ENCODE results near the gene KRTAP10-3. TPM values are rescaled to one million over a fixed set of nuclear protein-coding genes. Genes with fewer than 3 reads are reported as not detected.
A peak's percentile ranks its signal among the peaks of the same experiment; 100 is the strongest.

KRTAP10-3 gene
- total RNA-seq, 1 experiment from 2014 or later = not detected

- ATAC-seq (no peak), DNase-seq (ENCODE audit: low read depth, low spot score) (no peak)
- no peak overlapping the region for H3K27ac ChIP-seq (ENCODE audit: low read depth, low read length)
- peak overlapping the region; percentile 65 to 66; a peak in 3 of 4 replicates for H3K4me3 ChIP-seq (replicated peaks in 1 of 2; ENCODE audit: low read depth in 1 of 2, low read length in 2 of 2)
- H3K36me3 ChIP-seq (ENCODE audit: control insufficient read depth in 1 of 2, insufficient read depth in 2 of 2, low read length in 2 of 2) = no peaks in the 10 kb centered on the region
- intact Hi-C loops (cut with micrococcal nuclease) = loop anchor here (10.0 kb wide), 1 partner anchor 616 kb away; no protein-coding TSS in a partner anchor
- ChIA-PET POLR2A (no interaction called here), CTCF (interaction anchor here (2.9 kb wide), 1 partner anchor 275 kb away, joined by 11 read pairs; no protein-coding TSS in a partner anchor), RAD21 (ENCODE audit: low non-redundant PET in 1 of 2, low total read pairs in 2 of 2, uncharacterized antibody in 2 of 2, unreplicated experiment in 2 of 2) (no interaction called here)
- peaks cover 3 to 13% of the 10 kb centered on the region in 2 experiments; a peak in 2 of 4 replicates for H3K4me1 ChIP-seq (ENCODE audit: control insufficient read depth in 1 of 2, insufficient read depth in 2 of 2, low read length in 2 of 2)
- H3K79me2 ChIP-seq (ENCODE audit: insufficient read depth, low read length) = peaks cover 12% of the 10 kb centered on the region; the same call in 1 of the 2 replicates
- H2AFZ ChIP-seq (ENCODE audit: low read depth, low read length, poor library complexity, severe bottlenecking) = no peak overlapping the region
- H3K9me2 ChIP-seq (ENCODE audit: insufficient read depth) = no peaks in the 10 kb centered on the region
- H4K20me1 ChIP-seq (ENCODE audit: insufficient read depth) = no peaks in the 10 kb centered on the region
- H3K9ac ChIP-seq (ENCODE audit: low read length) = no peak overlapping the region
- TF ChIP-seq EZH2phosphoT487 (IDR thresholded peaks at IDR 0.05; ENCODE audit: borderline replicate concordance) (no peak), ZFX (IDR thresholded peaks at IDR 0.05) (no peak)
- H3K4me2 ChIP-seq (ENCODE audit: low read length) = peak overlapping the region; percentile 78
- no TSS peak for BruUV-seq (replicated peaks)
- H3K9me3 ChIP-seq (ENCODE audit: control insufficient read depth in 1 of 2, insufficient read depth in 1 of 2, low read depth in 1 of 2, low read length in 2 of 2) = peaks cover 0 to 7% of the 10 kb centered on the region in 2 experiments; a peak in 1 of 4 replicates
- H3K27me3 ChIP-seq (ENCODE audit: insufficient read depth, low read length) = no peaks in the 10 kb centered on the region
These were observed 39.9 kb downstream of the KRTAP10-3 start for GRCh38 chr21:44518686-44519085.

- DNase-seq (ENCODE audit: low read depth, low spot score) = peak; percentile 98
- peak; percentile 98 for ATAC-seq
- no peaks in the 10 kb centered on the region for H3K27me3 ChIP-seq (ENCODE audit: insufficient read depth, low read length)
- no peak overlapping the region for H2AFZ ChIP-seq (ENCODE audit: low read depth, low read length, poor library complexity, severe bottlenecking)
- H3K4me1 ChIP-seq (ENCODE audit: control insufficient read depth in 1 of 2, insufficient read depth in 2 of 2, low read length in 2 of 2) = peaks cover 3 to 13% of the 10 kb centered on the region in 2 experiments; a peak in 2 of 4 replicates
- H3K27ac ChIP-seq (ENCODE audit: low read depth, low read length) = peak overlapping the region; percentile 38; the same call in 1 of the 2 replicates
- POLR2A ChIA-PET = no interaction called here
- no peaks in the 10 kb centered on the region for H4K20me1 ChIP-seq (ENCODE audit: insufficient read depth)
- peak overlapping the region; percentile 78 for H3K4me2 ChIP-seq (ENCODE audit: low read length)
- CTCF ChIA-PET = interaction anchor here (0.9 to 2.9 kb wide), 2 partner anchors 225 to 276 kb away, joined by 4 to 11 read pairs; no protein-coding TSS in a partner anchor
- intact Hi-C loops (cut with micrococcal nuclease) = loop anchor here (10.0 kb wide), 1 partner anchor 617 kb away; no protein-coding TSS in a partner anchor
- no peaks in the 10 kb centered on the region for H3K9me2 ChIP-seq (ENCODE audit: insufficient read depth)
- peak overlapping the region; percentile 65 for H3K9ac ChIP-seq (ENCODE audit: low read length)
- no peaks in the 10 kb centered on the region for H3K9me3 ChIP-seq (ENCODE audit: control insufficient read depth in 1 of 2, insufficient read depth in 1 of 2, low read depth in 1 of 2, low read length in 2 of 2)
- peaks cover 12% of the 10 kb centered on the region; the same call in 1 of the 2 replicates for H3K79me2 ChIP-seq (ENCODE audit: insufficient read depth, low read length)
- RAD21 ChIA-PET (ENCODE audit: low non-redundant PET in 1 of 2, low total read pairs in 2 of 2, uncharacterized antibody in 2 of 2, unreplicated experiment in 2 of 2) = interaction anchor here in 1 of 2 experiments (0.8 kb wide), 1 partner anchor 276 kb away, joined by 3 read pairs; no protein-coding TSS in a partner anchor
- H3K4me3 ChIP-seq (replicated peaks in 1 of 2; ENCODE audit: low read depth in 1 of 2, low read length in 2 of 2) = peak overlapping the region; percentile 65 to 66
- no peaks in the 10 kb centered on the region for H3K36me3 ChIP-seq (ENCODE audit: control insufficient read depth in 1 of 2, insufficient read depth in 2 of 2, low read length in 2 of 2)
- TF ChIP-seq SRF (IDR thresholded peaks at IDR 0.05; ENCODE audit: low read depth) (no peak), FOSL1 (IDR thresholded peaks at IDR 0.05; ENCODE audit: low read depth) (no peak), POLR2AphosphoS5 (IDR thresholded peaks at IDR 0.05; ENCODE audit: low read depth, low read length) (peak; percentile 57), TCF7L2 (IDR thresholded peaks at IDR 0.05; ENCODE audit: borderline replicate concordance, extremely low read depth, insufficient read depth, insufficient read length) (peak; percentile 60), CBX3 (IDR thresholded peaks at IDR 0.05; ENCODE audit: low read depth) (no peak), ATF3 (IDR thresholded peaks at IDR 0.05) (no peak), POLR2A (IDR thresholded peaks at IDR 0.05; ENCODE audit: borderline replicate concordance, extremely low read depth, insufficient read depth, insufficient read length) (peak; percentile 43)
- BruUV-seq (replicated peaks) = no TSS peak
These were observed 41.3 kb downstream of the KRTAP10-3 start for GRCh38 chr21:44517175-44517899.
